Neural progenitor cell (in vitro differentiated cells): ENCODE data around the gene ABHD5. TPM values are rescaled to one million over a fixed set of nuclear protein-coding genes. Genes with fewer than 3 reads are reported as not detected.

Source experiments
- DNase-seq: peaks from one replicate; pipeline ENCODE4 v3.0.0-alpha.2; 2016; ENCODE audit warnings: low spot score
- H2AFZ ChIP-seq: fragments of 200-600 bp; sonication (generic); replicated peaks from 2 replicates; pipeline ENCODE4 v1.6.1; 2016; ENCODE audit warnings: antibody characterized with exemption
- H3F3A ChIP-seq: fragments of 200-600 bp; sonication (generic); 2 replicates; pipeline ENCODE4 v1.6.1; 2016; ENCODE audit warnings: antibody characterized with exemption, low read depth
- H3K27ac ChIP-seq: fragments of 200-600 bp; sonication (generic); 2 replicates; pipeline ENCODE4 v1.5.1; 2016; ENCODE audit warnings: mild to moderate bottlenecking
- H3K27me3 ChIP-seq: fragments of 200-600 bp; sonication (generic); 2 replicates; pipeline ENCODE4 v1.6.1; 2016; ENCODE audit warnings: mild to moderate bottlenecking, moderate library complexity
- H3K36me3 ChIP-seq: fragments of 200-600 bp; sonication (generic); 2 replicates; pipeline ENCODE4 v1.5.1; 2016
- H3K4me1 ChIP-seq: fragments of 200-600 bp; sonication (generic); 2 replicates; pipeline ENCODE4 v1.6.1; 2016; ENCODE audit warnings: mixed run types
- H3K4me2 ChIP-seq: fragments of 200-600 bp; sonication (generic); 2 replicates; pipeline ENCODE4 v1.6.1; 2016
- H3K4me3 ChIP-seq: fragments of 200-600 bp; sonication (generic); 2 replicates; pipeline ENCODE4 v1.5.1; 2016
- H3K79me2 ChIP-seq: fragments of 200-600 bp; sonication (generic); 2 replicates; pipeline ENCODE4 v1.6.1; 2016; ENCODE audit warnings: low read depth
- H3K9ac ChIP-seq: fragments of 200-600 bp; sonication (generic); 2 replicates; pipeline ENCODE4 v1.6.1; 2016
- H3K9me3 ChIP-seq: fragments of 200-600 bp; sonication (generic); 2 replicates; pipeline ENCODE4 v1.5.1; 2016; ENCODE audit warnings: low read depth
- H4K20me1 ChIP-seq: fragments of 200-600 bp; sonication (generic); 2 replicates; pipeline ENCODE4 v1.6.1; 2016; ENCODE audit warnings: low read depth
- H3K27ac Mint-ChIP-seq: 3 replicates; pipeline ENCODE4 v1.8.0; 2021; ENCODE audit warnings: mixed read lengths
- H3K27me3 Mint-ChIP-seq: 2 replicates; pipeline ENCODE4 v1.8.0; 2022; ENCODE audit warnings: low read depth, mild to moderate bottlenecking, inconsistent platforms, moderate library complexity, mixed read lengths; ENCODE audit not compliant: insufficient read depth
- H3K36me3 Mint-ChIP-seq: 3 replicates; pipeline ENCODE4 v1.8.0; 2021; ENCODE audit warnings: mixed read lengths
- H3K4me1 Mint-ChIP-seq: 3 replicates; pipeline ENCODE4 v1.8.0; 2021; ENCODE audit warnings: mixed read lengths
- H3K4me3 Mint-ChIP-seq: 3 replicates; pipeline ENCODE4 v1.8.0; 2021; ENCODE audit warnings: mild to moderate bottlenecking, moderate library complexity, mixed read lengths
- H3K9me3 Mint-ChIP-seq: 3 replicates; pipeline ENCODE4 v1.8.0; 2020; ENCODE audit warnings: mixed read lengths
- CTCF ChIP-seq: fragments of 200-600 bp; sonication (generic); IDR thresholded peaks from 2 replicates; pipeline ENCODE4 v1.5.1; 2017; ENCODE audit warnings: antibody characterized with exemption, mild to moderate bottlenecking
- EZH2 ChIP-seq: fragments of 200-600 bp; sonication (generic); IDR thresholded peaks from 2 replicates; pipeline ENCODE4 v1.6.1; 2017; ENCODE audit warnings: antibody characterized with exemption, mild to moderate bottlenecking, moderate library complexity
- EZH2phosphoT487 ChIP-seq: fragments of 200-600 bp; sonication (generic); IDR thresholded peaks from 2 replicates; pipeline ENCODE4 v1.6.1; 2017; ENCODE audit warnings: antibody characterized with exemption
- total RNA-seq: library from RNA; depleted of rRNA; stranded (reverse); fragments of >200 nt; gene quantifications from 2 replicates; pipeline ENCODE4 v1.2.3, GENCODE V29; 2015; ENCODE audit warnings: low replicate concordance

The ABHD5 gene
- total RNA-seq, 1 donor from 2014 or later = 9.1 TPM

GRCh38 chr3:43765521-43765971 is 74.8 kb downstream of the ABHD5 start:
- Histone ChIP-seq H3K4me3 (no peak overlapping the region), H2AFZ (no peak overlapping the region), H3K36me3 (no peaks in the 10 kb centered on the region), H3K9me3 (no peaks in the 10 kb centered on the region), H3K4me2 (no peak overlapping the region), H4K20me1 (no peaks in the 10 kb centered on the region), H3K79me2 (no peaks in the 10 kb centered on the region), H3K4me1 (no peaks in the 10 kb centered on the region), H3K9ac (no peak overlapping the region), H3F3A (no peaks in the 10 kb centered on the region), H3K27ac (no peak overlapping the region), H3K27me3 (no peaks in the 10 kb centered on the region)
- H3K4me3 Mint-ChIP-seq = no peak overlapping the region
- no peaks in the 10 kb centered on the region for H3K9me3 Mint-ChIP-seq
- DNase-seq = no peak
- peaks cover 3% of the 10 kb centered on the region for H3K27me3 Mint-ChIP-seq
- H3K27ac Mint-ChIP-seq = no peak overlapping the region
- TF ChIP-seq EZH2 = no peak
- no peak for TF ChIP-seq CTCF
- no peak for TF ChIP-seq EZH2phosphoT487
- peaks cover 9% of the 10 kb centered on the region for H3K4me1 Mint-ChIP-seq
- H3K36me3 Mint-ChIP-seq = no peaks in the 10 kb centered on the region

GRCh38 chr3:43766672-43767465 is 76.1 kb downstream of the ABHD5 start:
- Mint-ChIP-seq H3K36me3 (no peaks in the 10 kb centered on the region), H3K27ac (no peak overlapping the region), H3K4me1 (peaks cover 9% of the 10 kb centered on the region), H3K4me3 (no peak overlapping the region), H3K27me3 (peaks cover 3% of the 10 kb centered on the region), H3K9me3 (no peaks in the 10 kb centered on the region)
- Histone ChIP-seq H3K27ac (no peak overlapping the region), H3K4me2 (no peak overlapping the region), H3F3A (no peaks in the 10 kb centered on the region), H2AFZ (no peak overlapping the region), H3K4me3 (no peak overlapping the region), H3K79me2 (no peaks in the 10 kb centered on the region), H4K20me1 (no peaks in the 10 kb centered on the region), H3K27me3 (no peaks in the 10 kb centered on the region), H3K4me1 (no peaks in the 10 kb centered on the region), H3K36me3 (no peaks in the 10 kb centered on the region), H3K9ac (no peak overlapping the region), H3K9me3 (no peaks in the 10 kb centered on the region)
- DNase-seq = no peak
- no peak for TF ChIP-seq EZH2
- no peak for TF ChIP-seq CTCF
- no peak for TF ChIP-seq EZH2phosphoT487

GRCh38 chr3:43768381-43768973 is 77.7 kb downstream of the ABHD5 start:
- Mint-ChIP-seq H3K4me3 (no peak overlapping the region), H3K27ac (no peak overlapping the region), H3K9me3 (no peaks in the 10 kb centered on the region), H3K27me3 (peaks cover 3% of the 10 kb centered on the region), H3K4me1 (peaks cover 9% of the 10 kb centered on the region), H3K36me3 (no peaks in the 10 kb centered on the region)
- Histone ChIP-seq H3K9me3 (no peaks in the 10 kb centered on the region), H3K27ac (no peak overlapping the region), H3K4me1 (peaks cover 11% of the 10 kb centered on the region), H3K9ac (no peak overlapping the region), H4K20me1 (no peaks in the 10 kb centered on the region), H3K4me2 (no peak overlapping the region), H3K27me3 (no peaks in the 10 kb centered on the region), H3K79me2 (no peaks in the 10 kb centered on the region), H2AFZ (no peak overlapping the region), H3F3A (no peaks in the 10 kb centered on the region), H3K4me3 (no peak overlapping the region), H3K36me3 (no peaks in the 10 kb centered on the region)
- DNase-seq = no peak
- TF ChIP-seq CTCF (no peak), EZH2phosphoT487 (no peak), EZH2 (no peak)
